Posterior vena cava (tissue), 2 donors: ENCODE measurements around the gene ACBD6. TPM values are rescaled to one million over a fixed set of nuclear protein-coding genes. Genes with fewer than 3 reads are reported as not detected.

Experiments used
- DNase-seq: peaks from one replicate; pipeline ENCODE4 v3.0.0-alpha.2; 2020; ENCODE audit warnings: low spot score
- intact Hi-C, 2 donors: fragments of 100-400 bp; cut with DNase I; formaldehyde crosslinking; loops; one replicate each; pipeline versions ENCODE4 v1.14.1 to v1.14.2; 2022 to 2023
- total RNA-seq, 2 donors: library from RNA; stranded (reverse); fragmentation: NEBNext Ultra II Directional; extraction: Animal tissue kit (Norgen Biotek cat#: 25700); gene quantifications; one replicate each; pipeline ENCODE4 v1.2.1, GENCODE V29; 2021
- donor health status: DM: yes; HTN: yes; CAD: no.
- donor health status: DM: yes; HTN: yes; CAD: no.

Gene ACBD6
- total RNA-seq, 2 donors from 2014 or later: 26.8 to 30.2 TPM

GRCh38 chr1:180530501-180530900, 28.1 kb upstream of the ACBD6 start:
- no peak for DNase-seq
- intact Hi-C loops: loop anchor here (5.0 to 10.0 kb wide), 3 partner anchors 94 to 332 kb away; partner anchors contain the start of gene XPR1 (in 1 of the 2)

GRCh38 chr1:180528868-180529470, 26.6 kb upstream of the ACBD6 start:
- DNase-seq: no peak
- intact Hi-C loops: loop anchor here in 1 of 2 donors (10.0 kb wide), 1 partner anchor 626 kb away; no protein-coding TSS in a partner anchor

- no peak for DNase-seq
- intact Hi-C loops: loop anchor here in 1 of 2 donors (10.0 kb wide), 1 partner anchor 628 kb away; no protein-coding TSS in a partner anchor
Measured at GRCh38 chr1:180527101-180527669, 24.8 kb upstream of the ACBD6 start.

- intact Hi-C loops: loop anchor here in 1 of 2 donors (10.0 kb wide), 1 partner anchor 629 kb away; no protein-coding TSS in a partner anchor
Measured at GRCh38 chr1:180525715-180526039, 23.3 kb upstream of the ACBD6 start.

GRCh38 chr1:180524915-180525714, 22.7 kb upstream of the ACBD6 start:
- DNase-seq: no peak
- intact Hi-C loops: loop anchor here in 1 of 2 donors (10.0 kb wide), 1 partner anchor 630 kb away; no protein-coding TSS in a partner anchor

More at GRCh38 chr1:180525715-180526039, 23.3 kb upstream of the ACBD6 start:
- DNase-seq: no peak

- intact Hi-C loops: loop anchor here in 1 of 2 donors (10.0 kb wide), 1 partner anchor 630 kb away; no protein-coding TSS in a partner anchor
- DNase-seq: no peak
Measured at GRCh38 chr1:180524160-180524914, 22.0 kb upstream of the ACBD6 start.

- intact Hi-C loops: loop anchor here in 1 of 2 donors (10.0 kb wide), 1 partner anchor 633 kb away; no protein-coding TSS in a partner anchor
- no peak for DNase-seq
Measured at GRCh38 chr1:180522213-180522515, 19.8 kb upstream of the ACBD6 start.

GRCh38 chr1:180521474-180522212, 19.3 kb upstream of the ACBD6 start:
- intact Hi-C loops: loop anchor here in 1 of 2 donors (10.0 kb wide), 1 partner anchor 633 kb away; no protein-coding TSS in a partner anchor
- no peak for DNase-seq

- no peak for DNase-seq
- intact Hi-C loops: loop anchor here (5.0 to 10.0 kb wide), 3 partner anchors 342 to 645 kb away; no protein-coding TSS in a partner anchor
Measured at GRCh38 chr1:180519846-180520245, 17.5 kb upstream of the ACBD6 start.

- intact Hi-C loops: loop anchor here (5.0 to 10.0 kb wide), 2 partner anchors 346 to 649 kb away; no protein-coding TSS in a partner anchor
- no peak for DNase-seq
Measured at GRCh38 chr1:180515857-180516388, 13.5 kb upstream of the ACBD6 start.

- intact Hi-C loops: loop anchor here (5.0 to 10.0 kb wide), 2 partner anchors 347 to 649 kb away; no protein-coding TSS in a partner anchor
- DNase-seq: no peak
Measured at GRCh38 chr1:180515364-180515763, 13.0 kb upstream of the ACBD6 start.

GRCh38 chr1:180513531-180513930, 11.2 kb upstream of the ACBD6 start:
- intact Hi-C loops: loop anchor here in 1 of 2 donors (10.0 kb wide), 1 partner anchor 651 kb away; no protein-coding TSS in a partner anchor
- no peak for DNase-seq

GRCh38 chr1:180510882-180511281, 8.5 kb upstream of the ACBD6 start:
- DNase-seq: no peak
- intact Hi-C loops: loop anchor here in 1 of 2 donors (10.0 kb wide), 1 partner anchor 654 kb away; no protein-coding TSS in a partner anchor

GRCh38 chr1:180508725-180509097, 6.3 kb upstream of the ACBD6 start:
- intact Hi-C loops: no loop called here
- no peak for DNase-seq

GRCh38 chr1:180507795-180508724, 5.7 kb upstream of the ACBD6 start:
- intact Hi-C loops: no loop called here

GRCh38 chr1:180505732-180506335, 3.5 kb upstream of the ACBD6 start:
- DNase-seq: no peak
- intact Hi-C loops: no loop called here

More at GRCh38 chr1:180507795-180508724, 5.7 kb upstream of the ACBD6 start:
- no peak for DNase-seq

- no peak for DNase-seq
- intact Hi-C loops: no loop called here
Measured at GRCh38 chr1:180504186-180504585, 1.8 kb upstream of the ACBD6 start.
